GM20000 (cell line): ENCODE data around the gene ZMAT3.
"Not testable (repeated sequence)": the region's sequence is repeated elsewhere in the genome, so short reads cannot be mapped to it uniquely, and the experiment has no call there.

Source experiments
- DNase-seq: peaks from one replicate; pipeline ENCODE4 v3.0.0; 2012; ENCODE audit warnings: low spot score
- CTCF ChIP-seq: IDR thresholded peaks from 2 replicates; pipeline ENCODE4 v1.5.1; 2012; ENCODE audit warnings: mild to moderate bottlenecking, control low read depth; ENCODE audit errors: extremely low read depth, missing control alignments

ZMAT3 gene

GRCh38 chr3:179045719-179046402 lies 25.7 kb downstream of the ZMAT3 start:
- TF ChIP-seq CTCF: no peak
- DNase-seq: no peak

GRCh38 chr3:179038899-179039251 lies 32.7 kb downstream of the ZMAT3 start:
- DNase-seq: not testable (repeated sequence)

GRCh38 chr3:179038216-179038898 lies 33.3 kb downstream of the ZMAT3 start:
- no peak for TF ChIP-seq CTCF
- DNase-seq: no peak

GRCh38 chr3:179037351-179037750 lies 34.3 kb downstream of the ZMAT3 start:
- DNase-seq: no peak
- TF ChIP-seq CTCF: no peak

GRCh38 chr3:179036626-179037300 lies 34.8 kb downstream of the ZMAT3 start:
- TF ChIP-seq CTCF: no peak
- no peak for DNase-seq

- no peak for DNase-seq
- TF ChIP-seq CTCF: no peak
These were observed 35.4 kb downstream of the ZMAT3 start for GRCh38 chr3:179036226-179036625.

GRCh38 chr3:179035232-179035631 lies 36.4 kb downstream of the ZMAT3 start:
- TF ChIP-seq CTCF: no peak

GRCh38 chr3:179033304-179033657 lies 38.3 kb downstream of the ZMAT3 start:
- DNase-seq: not testable (repeated sequence)

More at GRCh38 chr3:179035232-179035631, 36.4 kb downstream of the ZMAT3 start:
- DNase-seq: no peak

GRCh38 chr3:179032454-179033303 lies 38.9 kb downstream of the ZMAT3 start:
- DNase-seq: not testable (repeated sequence)
